SK-N-SH (cell line): Measurements from ENCODE around the gene PPP1CA. TPM values are rescaled to one million over a fixed set of nuclear protein-coding genes. Genes with fewer than 3 reads are reported as not detected.

Source experiments
- CTCF ChIA-PET: fragments of 300-600, 350-600 bp; formaldehyde crosslinking; extraction: SDS; loops from one replicate; lab custom pipeline; 2021; lab: Yijun Ruan, JAX
- POLR2A ChIA-PET: fragments of 350-600 bp; sonication (Branson Sonifier 250); formaldehyde crosslinking; extraction: SDS; loops from one replicate; lab custom pipeline; 2020; ENCODE audit warnings: antibody characterized with exemption, inconsistent platforms; lab: Yijun Ruan, JAX
- DNase-seq: peaks from one replicate; pipeline ENCODE4 v3.0.0; 2012
- H2AFZ ChIP-seq: fragments of 200-600 bp; sonication (generic); 2 replicates; pipeline ENCODE4 v1.8.1; 2016; ENCODE audit warnings: antibody characterized with exemption, mild to moderate bottlenecking, low read depth
- H3F3A ChIP-seq: fragments of 200-600 bp; sonication (generic); replicated peaks from 2 replicates; pipeline ENCODE3; 2016; ENCODE audit warnings: antibody characterized with exemption, mild to moderate bottlenecking; ENCODE audit not compliant: insufficient read depth
- H3K27ac ChIP-seq, 2 experiments: fragments of 200-500 bp in 1 of 2; fragments of 200-600 bp in 1 of 2; sonication (Bioruptor generic) in 1 of 2; sonication (generic), shearing (Covaris generic) in 1 of 2; 2 replicates each; pipeline versions ENCODE4 v1.5.1 to v1.6.1; 2014 to 2016; ENCODE audit warnings: low read depth in 2 of 2, inconsistent platforms in 1 of 2, low read length in 1 of 2, mild to moderate bottlenecking in 1 of 2, mixed read lengths in 1 of 2
- H3K27me3 ChIP-seq: fragments of 200-600 bp; sonication (generic), shearing (Covaris generic); 2 replicates; pipeline ENCODE4 v1.6.1; 2016; ENCODE audit warnings: mixed run types; ENCODE audit not compliant: insufficient read depth
- H3K36me3 ChIP-seq, 2 experiments: fragments of 200-500 bp in 1 of 2; fragments of 200-600 bp in 1 of 2; sonication (Bioruptor generic) in 1 of 2; sonication (generic) in 1 of 2; replicated peaks in 1 of 2; 2 replicates each; pipeline versions ENCODE3 to v1.5.1; 2014 to 2016; ENCODE audit warnings: low read length in 1 of 2, mild to moderate bottlenecking in 1 of 2; ENCODE audit not compliant: insufficient read depth in 2 of 2, control insufficient read depth in 1 of 2
- H3K4me1 ChIP-seq, 2 experiments: fragments of 200-500 bp in 1 of 2; fragments of 200-600 bp in 1 of 2; sonication (Bioruptor generic) in 1 of 2; sonication (generic), shearing (Covaris generic) in 1 of 2; 2 replicates each; pipeline versions ENCODE4 v1.5.1 to v1.6.1; 2014 to 2016; ENCODE audit warnings: low read depth in 1 of 2, low read length in 1 of 2, mixed run types in 1 of 2; ENCODE audit not compliant: insufficient read depth in 2 of 2, control insufficient read depth in 1 of 2
- H3K4me2 ChIP-seq: fragments of 200-600 bp; sonication (generic), shearing (Covaris generic); 2 replicates; pipeline ENCODE4 v1.6.1; 2017; ENCODE audit warnings: mixed run types
- H3K4me3 ChIP-seq, 2 experiments: fragments of 200-500 bp in 1 of 2; fragments of 200-600 bp in 1 of 2; sonication (Bioruptor generic) in 1 of 2; sonication (generic), shearing (Covaris generic) in 1 of 2; 2 replicates each; pipeline versions ENCODE4 v1.5.1 to v1.8.1; 2014 to 2016; ENCODE audit warnings: low read depth in 2 of 2, inconsistent platforms in 1 of 2, low read length in 1 of 2, mild to moderate bottlenecking in 1 of 2, mixed read lengths in 1 of 2, moderate library complexity in 1 of 2
- H3K79me2 ChIP-seq: fragments of 200-600 bp; sonication (generic); 2 replicates; pipeline ENCODE4 v1.8.1; 2017; ENCODE audit warnings: mild to moderate bottlenecking; ENCODE audit not compliant: insufficient read depth
- H3K9ac ChIP-seq: fragments of 200-600 bp; sonication (generic); 2 replicates; pipeline ENCODE4 v1.6.1; 2017; ENCODE audit warnings: mixed run types
- H3K9me2 ChIP-seq: fragments of 200-600 bp; sonication (generic); 2 replicates; pipeline ENCODE4 v1.6.1; 2017; ENCODE audit warnings: mixed run types
- H3K9me3 ChIP-seq: fragments of 200-600 bp; sonication (generic); 2 replicates; pipeline ENCODE4 v1.6.1; 2017; ENCODE audit warnings: mixed run types, mild to moderate bottlenecking, moderate library complexity
- H4K20me1 ChIP-seq: fragments of 200-600 bp; sonication (generic); 2 replicates; pipeline ENCODE4 v1.6.1; 2017; ENCODE audit warnings: mild to moderate bottlenecking, mixed run types; ENCODE audit not compliant: insufficient read depth
- CHD2 ChIP-seq: fragments of 150-350 bp; IDR thresholded peaks from 2 replicates; pipeline ENCODE4 v1.6.1; 2018; ENCODE audit warnings: low read length; ENCODE audit not compliant: partially characterized antibody
- ELF1 ChIP-seq: IDR thresholded peaks from 2 replicates; pipeline ENCODE4 v1.4.0; 2012
- EZH2phosphoT487 ChIP-seq: fragments of 200-600 bp; sonication (generic); IDR thresholded peaks from 2 replicates; pipeline ENCODE4 v1.6.1; 2017; ENCODE audit warnings: low read depth, mixed run types, mild to moderate bottlenecking, antibody characterized with exemption, moderate library complexity, borderline replicate concordance
- FOXM1 ChIP-seq: IDR thresholded peaks from 2 replicates; pipeline ENCODE4 v1.4.0; 2012; ENCODE audit warnings: low read depth, mild to moderate bottlenecking
- JUND ChIP-seq: IDR thresholded peaks from 2 replicates; pipeline ENCODE4 v1.4.0; 2012
- YY1 ChIP-seq: IDR thresholded peaks from 2 replicates; pipeline ENCODE4 v1.4.0; 2012; ENCODE audit warnings: low read depth, mild to moderate bottlenecking
- WGBS: methylation state at CpG from one replicate; pipeline ENCODE4 v1.1.6; 2017; ENCODE audit warnings: low lambda C conversion rate; 5-methylcytosine and 5-hydroxymethylcytosine counted together
- polyA plus RNA-seq, 3 experiments: library from polyadenylated mRNA; depleted of rRNA; stranded (reverse); fragments of >200 nt; gene quantifications; 2 replicates each; pipeline ENCODE4 v1.2.3, GENCODE V29; 2012
- small RNA-seq, 7 experiments: library from RNA; depleted of rRNA; stranded (forward); fragments of <200 nt; gene quantifications; one replicate each; pipeline ENCODE3, GENCODE V24; 2012
- TF ChIP-seq, protein P1 (sequence below): IDR thresholded peaks from 2 replicates; pipeline ENCODE4 v1.4.0; 2012; ENCODE audit warnings: low read depth, borderline replicate concordance
- TF ChIP-seq, protein P2 (sequence below): IDR thresholded peaks from 2 replicates; pipeline ENCODE4; 2012
- TF ChIP-seq, protein P3 (sequence below): fragments of 200-600 bp; sonication (generic); IDR thresholded peaks from 2 replicates; pipeline ENCODE4 v1.6.1; 2017; ENCODE audit warnings: antibody characterized with exemption, mild to moderate bottlenecking, moderate library complexity
- TF ChIP-seq, protein P4 (sequence below): IDR thresholded peaks from 2 replicates; pipeline ENCODE4 v1.4.0; 2012; ENCODE audit warnings: low read depth
- TF ChIP-seq, protein P5 (sequence below): fragments of 150-350 bp; IDR thresholded peaks from 2 replicates; pipeline ENCODE4 v1.6.1; 2017; ENCODE audit warnings: antibody characterized with exemption, low read length, low read depth, borderline replicate concordance

PPP1CA gene
- polyA plus RNA-seq, 1 of the 3 experiments (the other 2 are of a cell fraction) = 261 TPM

DNA sequence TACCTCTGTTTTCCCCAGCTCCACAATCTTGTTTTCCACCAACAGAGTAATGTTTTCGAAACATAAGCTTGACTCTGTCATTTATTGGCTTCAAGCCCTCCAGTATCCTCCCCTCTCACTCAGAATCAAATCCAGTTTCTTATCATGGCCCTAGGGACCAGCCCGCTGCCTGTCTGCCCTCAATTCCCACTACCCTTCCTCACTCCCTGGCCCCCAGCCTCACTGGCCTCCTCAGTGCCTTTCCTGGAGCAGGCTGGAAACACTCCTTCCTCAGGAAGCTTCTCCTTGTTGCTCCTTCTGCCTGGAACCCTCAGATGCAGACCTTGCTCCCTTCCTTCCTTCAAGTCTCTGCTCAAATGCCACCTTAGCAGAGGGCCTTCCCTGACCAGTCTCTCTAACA is 52.2 kb downstream of the PPP1CA start:
- no peak for DNase-seq
- no peak overlapping the region for H3K4me2 ChIP-seq
- H3K9ac ChIP-seq = no peak overlapping the region
- ChIA-PET POLR2A (no interaction called here), CTCF (interaction anchor here (0.6 to 20.0 kb wide), 12 partner anchors 8 to 268 kb away, joined by 3 to 955 read pairs (median 4); partner anchors contain the start of genes CLCF1 and PPP1CA)
- peaks cover 3% of the 10 kb centered on the region; the same call in 1 of the 2 replicates for H4K20me1 ChIP-seq
- H3K4me3 ChIP-seq = no peak overlapping the region
- H3K79me2 ChIP-seq = peaks cover 16% of the 10 kb centered on the region
- H3K27ac ChIP-seq = no peak overlapping the region; a peak in 1 of 4 replicates
- H3K27me3 ChIP-seq = no peaks in the 10 kb centered on the region
- TF ChIP-seq ELF1 (no peak), EZH2phosphoT487 (no peak), FOXM1 (no peak), YY1 (no peak), CHD2 (no peak)
- TF ChIP-seq, protein P1, sequence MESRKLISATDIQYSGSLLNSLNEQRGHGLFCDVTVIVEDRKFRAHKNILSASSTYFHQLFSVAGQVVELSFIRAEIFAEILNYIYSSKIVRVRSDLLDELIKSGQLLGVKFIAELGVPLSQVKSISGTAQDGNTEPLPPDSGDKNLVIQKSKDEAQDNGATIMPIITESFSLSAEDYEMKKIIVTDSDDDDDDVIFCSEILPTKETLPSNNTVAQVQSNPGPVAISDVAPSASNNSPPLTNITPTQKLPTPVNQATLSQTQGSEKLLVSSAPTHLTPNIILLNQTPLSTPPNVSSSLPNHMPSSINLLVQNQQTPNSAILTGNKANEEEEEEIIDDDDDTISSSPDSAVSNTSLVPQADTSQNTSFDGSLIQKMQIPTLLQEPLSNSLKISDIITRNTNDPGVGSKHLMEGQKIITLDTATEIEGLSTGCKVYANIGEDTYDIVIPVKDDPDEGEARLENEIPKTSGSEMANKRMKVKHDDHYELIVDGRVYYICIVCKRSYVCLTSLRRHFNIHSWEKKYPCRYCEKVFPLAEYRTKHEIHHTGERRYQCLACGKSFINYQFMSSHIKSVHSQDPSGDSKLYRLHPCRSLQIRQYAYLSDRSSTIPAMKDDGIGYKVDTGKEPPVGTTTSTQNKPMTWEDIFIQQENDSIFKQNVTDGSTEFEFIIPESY = no peak
- TF ChIP-seq, protein P2, sequence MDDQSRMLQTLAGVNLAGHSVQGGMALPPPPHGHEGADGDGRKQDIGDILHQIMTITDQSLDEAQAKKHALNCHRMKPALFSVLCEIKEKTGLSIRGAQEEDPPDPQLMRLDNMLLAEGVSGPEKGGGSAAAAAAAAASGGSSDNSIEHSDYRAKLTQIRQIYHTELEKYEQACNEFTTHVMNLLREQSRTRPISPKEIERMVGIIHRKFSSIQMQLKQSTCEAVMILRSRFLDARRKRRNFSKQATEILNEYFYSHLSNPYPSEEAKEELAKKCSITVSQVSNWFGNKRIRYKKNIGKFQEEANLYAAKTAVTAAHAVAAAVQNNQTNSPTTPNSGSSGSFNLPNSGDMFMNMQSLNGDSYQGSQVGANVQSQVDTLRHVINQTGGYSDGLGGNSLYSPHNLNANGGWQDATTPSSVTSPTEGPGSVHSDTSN = no peak
- TF ChIP-seq, protein P3, sequence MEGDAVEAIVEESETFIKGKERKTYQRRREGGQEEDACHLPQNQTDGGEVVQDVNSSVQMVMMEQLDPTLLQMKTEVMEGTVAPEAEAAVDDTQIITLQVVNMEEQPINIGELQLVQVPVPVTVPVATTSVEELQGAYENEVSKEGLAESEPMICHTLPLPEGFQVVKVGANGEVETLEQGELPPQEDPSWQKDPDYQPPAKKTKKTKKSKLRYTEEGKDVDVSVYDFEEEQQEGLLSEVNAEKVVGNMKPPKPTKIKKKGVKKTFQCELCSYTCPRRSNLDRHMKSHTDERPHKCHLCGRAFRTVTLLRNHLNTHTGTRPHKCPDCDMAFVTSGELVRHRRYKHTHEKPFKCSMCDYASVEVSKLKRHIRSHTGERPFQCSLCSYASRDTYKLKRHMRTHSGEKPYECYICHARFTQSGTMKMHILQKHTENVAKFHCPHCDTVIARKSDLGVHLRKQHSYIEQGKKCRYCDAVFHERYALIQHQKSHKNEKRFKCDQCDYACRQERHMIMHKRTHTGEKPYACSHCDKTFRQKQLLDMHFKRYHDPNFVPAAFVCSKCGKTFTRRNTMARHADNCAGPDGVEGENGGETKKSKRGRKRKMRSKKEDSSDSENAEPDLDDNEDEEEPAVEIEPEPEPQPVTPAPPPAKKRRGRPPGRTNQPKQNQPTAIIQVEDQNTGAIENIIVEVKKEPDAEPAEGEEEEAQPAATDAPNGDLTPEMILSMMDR = no peak
- TF ChIP-seq, protein P4, sequence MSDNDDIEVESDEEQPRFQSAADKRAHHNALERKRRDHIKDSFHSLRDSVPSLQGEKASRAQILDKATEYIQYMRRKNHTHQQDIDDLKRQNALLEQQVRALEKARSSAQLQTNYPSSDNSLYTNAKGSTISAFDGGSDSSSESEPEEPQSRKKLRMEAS = no peak
- TF ChIP-seq, protein P5, sequence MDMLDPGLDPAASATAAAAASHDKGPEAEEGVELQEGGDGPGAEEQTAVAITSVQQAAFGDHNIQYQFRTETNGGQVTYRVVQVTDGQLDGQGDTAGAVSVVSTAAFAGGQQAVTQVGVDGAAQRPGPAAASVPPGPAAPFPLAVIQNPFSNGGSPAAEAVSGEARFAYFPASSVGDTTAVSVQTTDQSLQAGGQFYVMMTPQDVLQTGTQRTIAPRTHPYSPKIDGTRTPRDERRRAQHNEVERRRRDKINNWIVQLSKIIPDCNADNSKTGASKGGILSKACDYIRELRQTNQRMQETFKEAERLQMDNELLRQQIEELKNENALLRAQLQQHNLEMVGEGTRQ = no peak
- no peaks in the 10 kb centered on the region for H3K36me3 ChIP-seq
- H3K9me2 ChIP-seq = no peaks in the 10 kb centered on the region
- peaks cover 18 to 50% of the 10 kb centered on the region in 2 experiments; a peak in 3 of 4 replicates for H3K4me1 ChIP-seq
- no peaks in the 10 kb centered on the region for H3K9me3 ChIP-seq
- peaks cover 40% of the 10 kb centered on the region for H3F3A ChIP-seq
- no peak overlapping the region for H2AFZ ChIP-seq
- 100% methylated on average over 2 of the region's 2 CpGs for WGBS

DNA sequence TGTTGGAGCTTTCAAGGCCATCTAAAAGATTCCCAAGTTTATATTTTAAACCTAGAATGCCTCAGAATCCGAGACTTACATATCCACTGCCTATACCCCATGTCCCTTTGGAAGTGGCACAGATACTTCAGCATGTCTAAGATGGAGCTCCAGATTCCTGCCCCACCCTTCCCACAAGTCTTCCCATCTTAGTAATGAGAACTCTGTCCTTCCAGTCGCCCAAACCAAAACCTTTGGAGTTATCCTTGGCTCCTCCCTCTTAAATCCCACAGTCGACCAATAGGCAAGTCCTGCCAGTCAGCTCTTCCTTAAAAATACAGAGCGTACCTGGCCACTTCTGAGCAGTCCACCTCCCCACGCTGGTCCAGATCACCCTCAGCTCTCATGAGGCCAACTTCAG is 52.6 kb downstream of the PPP1CA start:
- Histone ChIP-seq H3K79me2 (peaks cover 16% of the 10 kb centered on the region), H3K9me3 (no peaks in the 10 kb centered on the region), H3K9ac (no peak overlapping the region), H3K4me2 (no peak overlapping the region), H3K4me1 (peaks cover 14 to 46% of the 10 kb centered on the region in 2 experiments; a peak in 3 of 4 replicates), H2AFZ (no peak overlapping the region), H3K4me3 (no peak overlapping the region), H3K27ac (peak overlapping the region in 1 of 2 experiments; percentile 78; a peak in 2 of 4 replicates), H3K27me3 (no peaks in the 10 kb centered on the region), H3K36me3 (no peaks in the 10 kb centered on the region), H3F3A (peaks cover 36% of the 10 kb centered on the region), H3K9me2 (no peaks in the 10 kb centered on the region), H4K20me1 (peaks cover 3% of the 10 kb centered on the region; the same call in 1 of the 2 replicates)
- CTCF ChIA-PET = interaction anchor here (0.6 to 20.0 kb wide), 12 partner anchors 8 to 268 kb away, joined by 3 to 955 read pairs (median 4); partner anchors contain the start of genes CLCF1 and PPP1CA
- TF ChIP-seq JUND = no peak
- no peak for DNase-seq
- POLR2A ChIA-PET = no interaction called here
- 96% methylated on average over 5 of the region's 5 CpGs for WGBS

Small RNA genes within 50 kb of the gene (small RNA-seq; reads per million reads assigned to genes)
- gene RN7SKP239 (0 reads per million in 7 experiments), gene RNU6-1238P (0 reads per million in 7 experiments)

Other genes starting within 250 kb of the PPP1CA start
- gene GRK2, start 135.4 kb downstream of the PPP1CA start, polyA plus RNA-seq (2012; rRNA removed) = 44.6 and 48.5 TPM in 2 replicates
- gene ANKRD13D, start 112.6 kb downstream of the PPP1CA start, polyA plus RNA-seq (2012; rRNA removed) = 50.2 and 51.4 TPM in 2 replicates
- 13.5 and 17.1 TPM in 2 replicates for gene SSH3, start 98.3 kb downstream of the PPP1CA start, polyA plus RNA-seq (2012; rRNA removed)
- gene POLD4, start 48.3 kb downstream of the PPP1CA start, polyA plus RNA-seq (2012; rRNA removed) = 80.4 and 89.4 TPM in 2 replicates
- 27.0 and 27.7 TPM in 2 replicates for gene CLCF1, start 28.3 kb downstream of the PPP1CA start, polyA plus RNA-seq (2012; rRNA removed)
- gene RAD9A, start 9.9 kb downstream of the PPP1CA start, polyA plus RNA-seq (2012; rRNA removed) = 21.5 and 22.3 TPM in 2 replicates
- 0.05 TPM in 1 of 2 replicates, not detected in the other for gene TBC1D10C, start 2.2 kb upstream of the PPP1CA start, polyA plus RNA-seq (2012; rRNA removed)
- gene CARNS1, start 13.8 kb upstream of the PPP1CA start, polyA plus RNA-seq (2012; rRNA removed) = 0.15 and 0.23 TPM in 2 replicates
- gene RPS6KB2, start 26.6 kb upstream of the PPP1CA start, polyA plus RNA-seq (2012; rRNA removed) = 52.0 and 53.2 TPM in 2 replicates
- 1.3 and 1.4 TPM in 2 replicates for gene PTPRCAP, start 35.8 kb upstream of the PPP1CA start, polyA plus RNA-seq (2012; rRNA removed)
- gene CORO1B, start 41.6 kb upstream of the PPP1CA start, polyA plus RNA-seq (2012; rRNA removed) = 195 and 220 TPM in 2 replicates
- not detected in 2 replicates for gene GPR152, start 50.9 kb upstream of the PPP1CA start, polyA plus RNA-seq (2012; rRNA removed)
- not detected in 2 replicates for gene CABP4, start 53.5 kb upstream of the PPP1CA start, polyA plus RNA-seq (2012; rRNA removed)
- 132 and 135 TPM in 2 replicates for gene TMEM134, start 67.4 kb upstream of the PPP1CA start, polyA plus RNA-seq (2012; rRNA removed)
- 192 and 207 TPM in 2 replicates for gene AIP, start 81.2 kb upstream of the PPP1CA start, polyA plus RNA-seq (2012; rRNA removed)
- gene PITPNM1, start 103.5 kb upstream of the PPP1CA start, polyA plus RNA-seq (2012; rRNA removed) = 24.2 and 24.4 TPM in 2 replicates
- 32.8 and 47.9 TPM in 2 replicates for gene CDK2AP2, start 106.3 kb upstream of the PPP1CA start, polyA plus RNA-seq (2012; rRNA removed)
- not detected in 2 replicates for gene CABP2, start 121.6 kb upstream of the PPP1CA start, polyA plus RNA-seq (2012; rRNA removed)
- gene GSTP1, start 182.0 kb upstream of the PPP1CA start, polyA plus RNA-seq (2012; rRNA removed) = 488 and 745 TPM in 2 replicates
- gene NDUFV1, start 205.1 kb upstream of the PPP1CA start, polyA plus RNA-seq (2012; rRNA removed) = 220 and 278 TPM in 2 replicates
- gene NUDT8, start 228.1 kb upstream of the PPP1CA start, polyA plus RNA-seq (2012; rRNA removed) = 2.2 and 2.7 TPM in 2 replicates
- gene TBX10, start 237.9 kb upstream of the PPP1CA start, polyA plus RNA-seq (2012; rRNA removed) = not detected in 2 replicates
- gene ACY3, start 248.9 kb upstream of the PPP1CA start, polyA plus RNA-seq (2012; rRNA removed) = not detected in 2 replicates